A549 (cell line): Measurements from ENCODE around the gene ZNF385A. TPM values are rescaled to one million over a fixed set of nuclear protein-coding genes. Genes with fewer than 3 reads are reported as not detected.
A peak's percentile ranks its signal among the peaks of the same experiment; 100 is the strongest.

Experiments
- ATAC-seq, 2 experiments: fragments of 200-7000 bp in 1 of 2; fragments of >200 bp in 1 of 2; cut with Nextera tagmentation in 1 of 2; cut with Tn5 transposase in 1 of 2; 3 replicates each; pipeline versions ENCODE4 v1.8.0 to v1.9.1; 2018 to 2020; ENCODE audit warnings: mild to moderate bottlenecking in 1 of 2, moderate library complexity in 1 of 2
- CTCF ChIA-PET: fragments of 300-600 bp; sonication (Branson Sonifier 250); formaldehyde crosslinking; extraction: SDS; loops from one replicate; lab custom pipeline; 2021; ENCODE audit warnings: antibody characterized with exemption, inconsistent platforms; lab: Yijun Ruan, JAX
- POLR2A ChIA-PET: fragments of 350-600 bp; formaldehyde crosslinking; extraction: SDS; loops from one replicate; lab custom pipeline; 2021; ENCODE audit warnings: antibody characterized with exemption, inconsistent platforms; lab: Yijun Ruan, JAX
- DNase-seq, 2 experiments: peaks; one replicate each; pipeline versions ENCODE4 v3.0.0 to v3.0.0-alpha.2; 2011 to 2016; ENCODE audit warnings: low read depth in 1 of 2, low spot score in 1 of 2
- FAIRE-seq: peaks from 2 replicates; lab custom pipeline; 2011; peaks lifted over from hg19 to GRCh38; lab: Jason Lieb, UNC
- H3K27ac ChIP-seq, 2 experiments: fragments of >200 bp; sonication (Bioruptor Twin); formaldehyde crosslinking; 3 replicates each; pipeline ENCODE4 v1.5.1; 2016 to 2017
- H3K4me1 ChIP-seq: fragments of >200 bp; sonication (Bioruptor Twin); formaldehyde crosslinking; 3 replicates; pipeline ENCODE4 v1.6.1; 2016
- H3K4me2 ChIP-seq: fragments of >200 bp; sonication (Bioruptor Twin); formaldehyde crosslinking; 3 replicates; pipeline ENCODE4 v1.6.1; 2016
- H3K4me3 ChIP-seq: fragments of >200 bp; sonication (Bioruptor Twin); formaldehyde crosslinking; 3 replicates; pipeline ENCODE4 v1.5.1; 2016
- H3K9me3 ChIP-seq: fragments of >200 bp; sonication (Bioruptor Twin); formaldehyde crosslinking; 3 replicates; pipeline ENCODE4 v1.6.1; 2016
- CBX8 ChIP-seq: fragments of 200-600 bp; sonication (generic); IDR thresholded peaks from 2 replicates; pipeline ENCODE4 v1.6.1; 2016
- CHD2 ChIP-seq: fragments of 150-350 bp; IDR thresholded peaks from 2 replicates; pipeline ENCODE4 v1.6.1; 2014; ENCODE audit warnings: low read length; ENCODE audit not compliant: partially characterized antibody
- EHF ChIP-seq: fragments of 250-450 bp; sonication (Bioruptor Pico); IDR thresholded peaks from 2 replicates; pipeline ENCODE4 v1.5.0; 2020; ENCODE audit warnings: mild to moderate bottlenecking
- EHMT2 ChIP-seq: fragments of 200-600 bp; sonication (generic); IDR thresholded peaks from 2 replicates; pipeline ENCODE4 v1.6.1; 2016; ENCODE audit warnings: antibody characterized with exemption, low read depth, mild to moderate bottlenecking, moderate library complexity
- ESRRA ChIP-seq: fragments of 150-350 bp; IDR thresholded peaks from 2 replicates; pipeline ENCODE4 v1.6.1; 2014; ENCODE audit warnings: mild to moderate bottlenecking, low read length, borderline replicate concordance
- FOSL2 ChIP-seq, 2 experiments: fragments of 450-650 bp in 1 of 2; fragments of >200 bp in 1 of 2; sonication (Bioruptor Twin) in 1 of 2; formaldehyde crosslinking; IDR thresholded peaks; 2 replicates each; pipeline versions ENCODE4 v1.5.0 to v1.6.1; 2016 to 2020; ENCODE audit warnings: mild to moderate bottlenecking in 1 of 2, moderate library complexity in 1 of 2
- FOXS1 ChIP-seq: fragments of 250-450 bp; sonication (Bioruptor Pico); IDR thresholded peaks from 2 replicates; pipeline ENCODE4 v1.5.0; 2020; ENCODE audit warnings: mild to moderate bottlenecking, moderate library complexity
- GATA3 ChIP-seq: IDR thresholded peaks from 2 replicates; pipeline ENCODE4 v1.6.1; 2012; ENCODE audit warnings: borderline replicate concordance
- HOXB5 ChIP-seq: fragments of 250-450 bp; sonication (Bioruptor Pico); IDR thresholded peaks from 2 replicates; pipeline ENCODE4 v1.5.0; 2020; ENCODE audit warnings: mild to moderate bottlenecking, moderate library complexity
- JUN ChIP-seq, 2 experiments: fragments of >200 bp; sonication (Bioruptor Twin); formaldehyde crosslinking; IDR thresholded peaks; 2 replicates in 1 of 2; 3 replicates in 1 of 2; pipeline ENCODE4 v1.6.1; 2016 to 2017
- MAZ ChIP-seq: fragments of 150-350 bp; IDR thresholded peaks from 2 replicates; pipeline ENCODE4 v1.6.1; 2014; ENCODE audit warnings: antibody characterized with exemption, low read depth, low read length, borderline replicate concordance
- NPAS2 ChIP-seq: fragments of 250-450 bp; sonication (Bioruptor Pico); IDR thresholded peaks from 2 replicates; pipeline ENCODE4 v1.8.0; 2022; ENCODE audit warnings: mild to moderate bottlenecking, moderate library complexity, borderline replicate concordance
- NR3C1 ChIP-seq: fragments of >200 bp; sonication (Bioruptor Twin); formaldehyde crosslinking; IDR thresholded peaks from 3 replicates; pipeline ENCODE4 v1.6.1; 2017
- PBX3 ChIP-seq: IDR thresholded peaks from 2 replicates; pipeline ENCODE4 v1.6.1; 2012
- RAD21 ChIP-seq, 2 experiments: fragments of >200 bp in 1 of 2; sonication (Bioruptor Twin) in 1 of 2; formaldehyde crosslinking in 1 of 2; IDR thresholded peaks in 1 of 2; conservative IDR thresholded peaks in 1 of 2; 2 replicates in 1 of 2; 3 replicates in 1 of 2; pipeline ENCODE4 v1.6.1; 2012 to 2018; ENCODE audit warnings: inconsistent platforms in 1 of 2
- RARB ChIP-seq: fragments of 250-450 bp; sonication (Bioruptor Pico); IDR thresholded peaks from 2 replicates; pipeline ENCODE4 v1.8.0; 2021; ENCODE audit warnings: mild to moderate bottlenecking, moderate library complexity
- REST ChIP-seq: fragments of 200-600 bp; sonication (generic); IDR thresholded peaks from 2 replicates; pipeline ENCODE4 v1.6.1; 2016; ENCODE audit warnings: antibody characterized with exemption, mild to moderate bottlenecking, moderate library complexity
- SMC3 ChIP-seq: fragments of >200 bp; sonication (Bioruptor Twin); formaldehyde crosslinking; IDR thresholded peaks from 3 replicates; pipeline ENCODE4 v1.6.1; 2018; ENCODE audit warnings: inconsistent platforms
- SREBF2 ChIP-seq: fragments of 450-650 bp; IDR thresholded peaks from 2 replicates; pipeline ENCODE4 v1.6.1; 2014; ENCODE audit warnings: mild to moderate bottlenecking, moderate library complexity
- TP53 ChIP-seq: fragments of 250-450 bp; sonication (Bioruptor Pico); IDR thresholded peaks from 2 replicates; pipeline ENCODE4 v1.5.0; 2021; ENCODE audit warnings: mild to moderate bottlenecking, moderate library complexity
- WGBS: methylation state at CpG from one replicate; pipeline ENCODE4 v1.1.6; 2017; ENCODE audit errors: missing lambda C conversion rate; 5-methylcytosine and 5-hydroxymethylcytosine counted together
- polyA plus RNA-seq, 4 experiments: library from polyadenylated mRNA; depleted of rRNA in 3 of 4; stranded (reverse); fragments of >200 nt; fragmentation: RNase III in 1 of 4; extraction: RNeasy Plus Mini Kit Qiagen cat#74134 plus additional on column Dnase treatment in 1 of 4; gene quantifications; 2 replicates in 3 of 4; 3 replicates in 1 of 4; pipeline ENCODE4 v1.2.3, GENCODE V29; 2011 to 2017
- TF ChIP-seq, protein P1 (sequence below): IDR thresholded peaks from 2 replicates; pipeline ENCODE4 v1.6.1; 2012; ENCODE audit warnings: low read depth, borderline replicate concordance
- TF ChIP-seq, protein P2 (sequence below): fragments of 150-350 bp; IDR thresholded peaks from 2 replicates; pipeline ENCODE4 v1.6.1; 2014; ENCODE audit warnings: low read depth, mild to moderate bottlenecking, low read length
- TF ChIP-seq, protein P3 (sequence below): fragments of >200 bp; sonication (Bioruptor Twin); formaldehyde crosslinking; IDR thresholded peaks from 3 replicates; pipeline ENCODE4 v1.6.1; 2016

The ZNF385A gene
- polyA plus RNA-seq, 2 of the 4 experiments (the other 2 are of a cell fraction), result 1.8 to 14.9 TPM

- no peak for DNase-seq
- H3K4me2 ChIP-seq, result no peak overlapping the region
- peaks cover 50% of the 10 kb centered on the region for H3K4me1 ChIP-seq
- H3K27ac ChIP-seq, result no peak overlapping the region
- ChIA-PET CTCF (interaction anchor here (0.7 to 11.5 kb wide), 13 partner anchors 8 to 170 kb away, joined by 3 to 224 read pairs (median 3); no protein-coding TSS in a partner anchor), POLR2A (no interaction called here)
- 88% methylated on average over 2 of the region's 2 CpGs for WGBS
- H3K9me3 ChIP-seq, result no peaks in the 10 kb centered on the region
- H3K4me3 ChIP-seq, result no peak overlapping the region
- FAIRE-seq, result no peak
- no peak for ATAC-seq
- no peak for TF ChIP-seq HOXB5 (CRISPR knock-in tag)
- TF ChIP-seq REST, result peak; percentile 33; the same call in 1 of the 2 replicates
- TF ChIP-seq, protein P1, sequence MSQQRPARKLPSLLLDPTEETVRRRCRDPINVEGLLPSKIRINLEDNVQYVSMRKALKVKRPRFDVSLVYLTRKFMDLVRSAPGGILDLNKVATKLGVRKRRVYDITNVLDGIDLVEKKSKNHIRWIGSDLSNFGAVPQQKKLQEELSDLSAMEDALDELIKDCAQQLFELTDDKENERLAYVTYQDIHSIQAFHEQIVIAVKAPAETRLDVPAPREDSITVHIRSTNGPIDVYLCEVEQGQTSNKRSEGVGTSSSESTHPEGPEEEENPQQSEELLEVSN, result no peak
- TF ChIP-seq SMC3, result no peak
These were observed 7.5 kb downstream of the ZNF385A start for GRCh38 chr12:54377007-54377406.

- H3K9me3 ChIP-seq, result no peaks in the 10 kb centered on the region
- FAIRE-seq, result no peak
- 73% methylated on average over 4 of the region's 4 CpGs for WGBS
- ChIA-PET CTCF (interaction anchor here (0.7 to 4.8 kb wide), 10 partner anchors 10 to 169 kb away, joined by 3 to 31 read pairs (median 3); no protein-coding TSS in a partner anchor), POLR2A (no interaction called here)
- no peak overlapping the region for H3K27ac ChIP-seq
- no peak for DNase-seq
- H3K4me3 ChIP-seq, result no peak overlapping the region
- TF ChIP-seq, protein P2, sequence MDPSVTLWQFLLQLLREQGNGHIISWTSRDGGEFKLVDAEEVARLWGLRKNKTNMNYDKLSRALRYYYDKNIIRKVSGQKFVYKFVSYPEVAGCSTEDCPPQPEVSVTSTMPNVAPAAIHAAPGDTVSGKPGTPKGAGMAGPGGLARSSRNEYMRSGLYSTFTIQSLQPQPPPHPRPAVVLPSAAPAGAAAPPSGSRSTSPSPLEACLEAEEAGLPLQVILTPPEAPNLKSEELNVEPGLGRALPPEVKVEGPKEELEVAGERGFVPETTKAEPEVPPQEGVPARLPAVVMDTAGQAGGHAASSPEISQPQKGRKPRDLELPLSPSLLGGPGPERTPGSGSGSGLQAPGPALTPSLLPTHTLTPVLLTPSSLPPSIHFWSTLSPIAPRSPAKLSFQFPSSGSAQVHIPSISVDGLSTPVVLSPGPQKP, result no peak
- TF ChIP-seq RAD21 (conservative IDR thresholded peaks at IDR 0.05 in 1 of 2, IDR thresholded peaks at IDR 0.05 in 1 of 2) (no peak), FOSL2 (IDR thresholded peaks at IDR 0.05) (no peak), FOSL2 (CRISPR knock-in tag; IDR thresholded peaks at IDR 0.05) (no peak), EHMT2 (no peak), GATA3 (no peak), RARB (no peak), NR3C1 (no peak), TP53 (CRISPR knock-in tag) (no peak)
- TF ChIP-seq, protein P1, result no peak
- TF ChIP-seq, protein P3, sequence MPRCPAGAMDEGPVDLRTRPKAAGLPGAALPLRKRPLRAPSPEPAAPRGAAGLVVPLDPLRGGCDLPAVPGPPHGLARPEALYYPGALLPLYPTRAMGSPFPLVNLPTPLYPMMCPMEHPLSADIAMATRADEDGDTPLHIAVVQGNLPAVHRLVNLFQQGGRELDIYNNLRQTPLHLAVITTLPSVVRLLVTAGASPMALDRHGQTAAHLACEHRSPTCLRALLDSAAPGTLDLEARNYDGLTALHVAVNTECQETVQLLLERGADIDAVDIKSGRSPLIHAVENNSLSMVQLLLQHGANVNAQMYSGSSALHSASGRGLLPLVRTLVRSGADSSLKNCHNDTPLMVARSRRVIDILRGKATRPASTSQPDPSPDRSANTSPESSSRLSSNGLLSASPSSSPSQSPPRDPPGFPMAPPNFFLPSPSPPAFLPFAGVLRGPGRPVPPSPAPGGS, result no peak
- no peak overlapping the region for H3K4me2 ChIP-seq
- peaks cover 54% of the 10 kb centered on the region for H3K4me1 ChIP-seq
- ATAC-seq, result no peak
These were observed 7.9 kb downstream of the ZNF385A start for GRCh38 chr12:54376596-54376995.

GRCh38 chr12:54375259-54375579, 9.3 kb downstream of the ZNF385A start:
- FAIRE-seq, result no peak
- POLR2A ChIA-PET, result no interaction called here
- no peak for DNase-seq
- peaks cover 65% of the 10 kb centered on the region for H3K4me1 ChIP-seq
- CTCF ChIA-PET, result interaction anchor here (0.9 to 2.1 kb wide), 6 partner anchors 8 to 124 kb away, joined by 3 to 12 read pairs (median 4); no protein-coding TSS in a partner anchor
- peak overlapping the region; percentile 50 to 68; a peak in 4 of 6 replicates for H3K27ac ChIP-seq
- no peak for ATAC-seq
- 64% methylated on average over 2 of the region's 2 CpGs for WGBS
- H3K4me3 ChIP-seq, result no peak overlapping the region
- no peaks in the 10 kb centered on the region for H3K9me3 ChIP-seq
- peak overlapping the region; percentile 63; the same call in 1 of the 3 replicates for H3K4me2 ChIP-seq
- TF ChIP-seq CHD2 (no peak), ESRRA (no peak), EHF (CRISPR knock-in tag) (no peak), SMC3 (no peak), SREBF2 (no peak), CBX8 (no peak), FOXS1 (CRISPR knock-in tag) (no peak), FOSL2 (IDR thresholded peaks at IDR 0.05) (no peak), FOSL2 (CRISPR knock-in tag; IDR thresholded peaks at IDR 0.05) (no peak), NPAS2 (CRISPR knock-in tag) (no peak), JUN (IDR thresholded peaks at IDR 0.05) (no peak), PBX3 (no peak), MAZ (no peak), HOXB5 (CRISPR knock-in tag) (no peak)
- TF ChIP-seq, protein P3, result no peak
